ENCODE data around the gene BPI. TPM values are rescaled to one million over a fixed set of nuclear protein-coding genes. Genes with fewer than 3 reads are reported as not detected.

BPI gene
- total RNA-seq, 1 experiment from 2014 or later: not detected

GRCh38 chr20:38350879-38351775, 47.2 kb downstream of the BPI start (continued):
- TF ChIP-seq REST (IDR thresholded peaks at IDR 0.05; ENCODE audit: low read depth) (no peak), SIN3A (IDR thresholded peaks at IDR 0.05; ENCODE audit: low read depth) (no peak), POLR2A (IDR thresholded peaks at IDR 0.05; ENCODE audit: borderline replicate concordance, extremely low read depth, insufficient read depth, insufficient read length) (no peak), EGR1 (IDR thresholded peaks at IDR 0.05; ENCODE audit: low read depth) (no peak), SRF (IDR thresholded peaks at IDR 0.05; ENCODE audit: low read depth) (no peak), FOSL1 (IDR thresholded peaks at IDR 0.05; ENCODE audit: low read depth) (no peak), EZH2phosphoT487 (IDR thresholded peaks at IDR 0.05; ENCODE audit: borderline replicate concordance) (no peak)

DNA sequence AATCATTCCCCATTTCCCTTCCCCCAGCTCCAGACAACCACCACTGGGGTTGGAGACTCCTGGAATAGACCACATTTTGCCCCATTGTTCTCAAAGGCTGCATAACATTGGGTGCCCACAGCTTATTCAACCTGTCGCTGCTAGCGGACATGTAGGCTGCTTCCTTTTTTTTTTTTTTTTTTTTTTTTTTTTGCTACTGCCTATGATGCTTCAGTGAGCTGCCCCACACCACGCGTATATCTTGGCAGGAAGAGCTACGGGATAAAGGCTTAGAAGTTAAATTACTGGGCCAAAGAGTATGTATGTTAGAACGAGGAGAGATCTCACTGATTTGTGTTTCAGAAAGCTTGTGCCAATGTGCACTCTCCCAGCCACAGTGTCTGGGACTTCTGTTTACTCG, 49.4 kb downstream of the BPI start:
- Histone ChIP-seq H3K4me3 (replicated peaks in 1 of 2; ENCODE audit: low read depth in 1 of 2, low read length in 2 of 2) (no peak overlapping the region), H3K9me2 (ENCODE audit: insufficient read depth) (no peaks in the 10 kb centered on the region), H3K4me1 (ENCODE audit: control insufficient read depth in 1 of 2, insufficient read depth in 2 of 2, low read length in 2 of 2) (no peaks in the 10 kb centered on the region), H4K20me1 (ENCODE audit: insufficient read depth) (no peaks in the 10 kb centered on the region), H3K4me2 (ENCODE audit: low read length) (no peak overlapping the region), H3K9me3 (ENCODE audit: control insufficient read depth in 1 of 2, insufficient read depth in 1 of 2, low read depth in 1 of 2, low read length in 2 of 2) (no peaks in the 10 kb centered on the region), H3K79me2 (ENCODE audit: insufficient read depth, low read length) (no peaks in the 10 kb centered on the region), H3K36me3 (ENCODE audit: control insufficient read depth in 1 of 2, insufficient read depth in 2 of 2, low read length in 2 of 2) (no peaks in the 10 kb centered on the region), H3K27ac (ENCODE audit: low read depth, low read length) (no peak overlapping the region), H3K27me3 (ENCODE audit: insufficient read depth, low read length) (no peaks in the 10 kb centered on the region), H2AFZ (ENCODE audit: low read depth, low read length, poor library complexity, severe bottlenecking) (no peak overlapping the region), H3K9ac (ENCODE audit: low read length) (no peak overlapping the region)
- CTCF ChIA-PET: interaction anchor here (0.7 kb wide), 1 partner anchor 251 kb away, joined by 4 read pairs; no protein-coding TSS in a partner anchor
- no peak for DNase-seq (ENCODE audit: low read depth, low spot score)
- no peak for ATAC-seq
- TF ChIP-seq ZBTB33 (IDR thresholded peaks at IDR 0.05; ENCODE audit: extremely low read depth, insufficient replicate concordance, low read length) (no peak), RAD21 (IDR thresholded peaks at IDR 0.05; ENCODE audit: low read depth) (no peak), ZFX (IDR thresholded peaks at IDR 0.05) (no peak), CTCF (IDR thresholded peaks at IDR 0.05 in 2 of 3, conservative IDR thresholded peaks at IDR 0.05 in 1 of 3; ENCODE audit: borderline replicate concordance in 1 of 3, insufficient read depth in 1 of 3, low read depth in 2 of 3, low read length in 2 of 3) (no peak), EZH2phosphoT487 (IDR thresholded peaks at IDR 0.05; ENCODE audit: borderline replicate concordance) (no peak)
- POLR2A ChIA-PET: no interaction called here
- RAD21 ChIA-PET (ENCODE audit: low non-redundant PET in 1 of 2, low total read pairs in 2 of 2, uncharacterized antibody in 2 of 2, unreplicated experiment in 2 of 2): no interaction called here
- intact Hi-C loops (cut with micrococcal nuclease): no loop called here
- BruUV-seq (replicated peaks): no TSS peak
